HG03175 (cell line): Measurements from ENCODE around the gene GLI3.

Experiments used
- ATAC-seq: cut with Tn5 transposase; IDR thresholded peaks from one replicate; pipeline ENCODE4 v1.9.1; 2021; ENCODE audit warnings: mild to moderate bottlenecking, moderate library complexity; ENCODE audit not compliant: unreplicated experiment

GLI3 gene

GRCh38 chr7:42085531-42085930 is 151.5 kb downstream of the GLI3 start:
- ATAC-seq: no peak

DNA sequence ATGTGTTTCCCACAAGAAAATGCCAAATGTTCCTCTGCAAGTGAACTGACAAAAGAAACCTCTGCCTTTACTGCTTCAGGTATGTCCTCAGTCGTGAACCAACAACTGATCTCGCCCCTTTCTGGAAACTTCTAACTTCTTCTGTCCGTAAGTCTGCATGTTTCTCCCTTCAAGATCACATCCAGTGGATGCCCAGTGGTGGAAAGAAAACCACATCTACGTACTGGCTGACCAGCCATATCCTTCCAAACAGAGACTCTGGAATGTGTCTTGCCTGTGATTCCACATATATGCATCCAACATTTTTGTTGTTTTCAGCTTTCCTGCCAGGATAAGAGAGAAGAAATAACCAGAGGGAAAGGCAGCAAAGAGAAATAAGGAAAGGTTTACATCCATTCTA is 152.7 kb downstream of the GLI3 start:
- no peak for ATAC-seq

DNA sequence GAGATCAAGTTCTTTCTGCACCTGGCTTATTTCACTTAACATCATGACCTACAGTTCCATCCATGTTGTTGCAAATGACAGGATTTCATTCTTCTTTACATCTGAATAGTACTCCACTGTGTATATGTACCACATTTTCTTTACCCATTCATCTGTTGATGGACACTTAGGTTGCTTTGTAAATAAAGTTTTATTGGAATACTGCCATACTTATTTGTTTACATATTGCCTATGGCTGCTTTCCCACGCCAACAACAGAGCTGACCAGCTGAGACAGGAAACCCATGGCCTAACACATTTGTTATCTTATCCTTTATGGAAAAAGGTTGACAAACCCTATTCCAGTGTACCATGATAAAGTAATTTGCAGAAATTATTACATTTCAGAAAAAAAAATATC is 153.7 kb downstream of the GLI3 start:
- ATAC-seq: no peak

DNA sequence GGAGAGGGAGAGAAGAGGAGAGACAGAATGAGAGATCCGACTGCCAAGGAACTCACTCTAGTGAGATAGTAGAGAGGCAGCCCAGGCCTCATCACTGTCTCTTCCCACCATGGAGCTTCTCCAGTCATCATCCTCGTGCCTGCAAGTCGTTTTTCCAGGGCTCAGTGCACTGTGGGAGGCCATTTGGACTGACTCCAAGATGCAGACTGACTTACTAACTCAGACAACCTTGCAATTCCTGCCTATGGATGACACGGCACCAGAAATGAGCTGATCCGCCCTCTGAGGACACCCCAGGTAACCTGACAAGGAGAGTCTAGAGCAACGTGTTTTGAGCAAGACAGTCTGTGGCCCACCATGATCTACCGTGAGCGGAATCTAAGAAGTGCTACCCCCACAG is 154.9 kb downstream of the GLI3 start:
- ATAC-seq: no peak

DNA sequence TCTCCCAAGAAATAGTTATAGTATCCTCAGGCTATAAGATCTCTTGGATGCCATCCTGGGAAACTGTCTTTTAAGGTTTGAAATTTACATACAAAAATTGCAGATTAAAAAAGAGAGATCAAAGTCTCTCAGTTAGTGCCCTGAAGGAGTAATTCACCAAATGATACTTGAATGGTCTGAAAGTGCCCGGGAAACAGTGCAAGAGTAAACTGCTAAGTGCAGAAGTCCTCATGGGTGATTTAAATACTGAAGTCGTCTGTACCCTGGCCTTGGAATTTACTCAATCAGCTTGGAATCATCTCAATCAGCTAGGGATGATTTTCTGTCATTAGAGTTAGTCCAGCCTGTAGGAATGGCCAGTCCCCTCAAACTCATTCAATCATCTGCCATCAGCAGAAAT is 155.3 kb downstream of the GLI3 start:
- ATAC-seq: no peak

- no peak for ATAC-seq
Measured at GRCh38 chr7:42080841-42081586, 156.0 kb downstream of the GLI3 start.

GRCh38 chr7:42077271-42078135 is 159.5 kb downstream of the GLI3 start:
- ATAC-seq: no peak

GRCh38 chr7:42076870-42077269 is 160.1 kb downstream of the GLI3 start:
- no peak for ATAC-seq

DNA sequence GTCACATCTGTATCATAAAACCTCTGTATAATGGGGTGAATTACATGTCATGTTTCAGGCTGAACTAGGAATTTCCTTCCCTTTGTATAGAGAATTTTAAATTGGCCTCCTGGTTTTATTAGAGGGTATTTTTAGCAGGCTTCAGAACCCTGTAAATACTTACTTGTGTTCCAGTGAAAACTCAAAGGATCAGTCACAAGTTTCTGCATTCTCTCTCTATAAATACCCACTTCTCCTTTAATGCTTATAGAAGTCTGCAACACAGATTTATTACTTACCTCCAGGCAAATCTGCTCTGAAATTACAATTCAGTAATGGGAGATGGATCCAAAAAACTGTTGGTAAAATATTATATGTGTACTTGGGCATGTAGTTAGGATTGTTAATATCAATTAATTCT is 161.6 kb downstream of the GLI3 start:
- no peak for ATAC-seq

GRCh38 chr7:42074076-42074475 is 162.9 kb downstream of the GLI3 start:
- ATAC-seq: no peak

DNA sequence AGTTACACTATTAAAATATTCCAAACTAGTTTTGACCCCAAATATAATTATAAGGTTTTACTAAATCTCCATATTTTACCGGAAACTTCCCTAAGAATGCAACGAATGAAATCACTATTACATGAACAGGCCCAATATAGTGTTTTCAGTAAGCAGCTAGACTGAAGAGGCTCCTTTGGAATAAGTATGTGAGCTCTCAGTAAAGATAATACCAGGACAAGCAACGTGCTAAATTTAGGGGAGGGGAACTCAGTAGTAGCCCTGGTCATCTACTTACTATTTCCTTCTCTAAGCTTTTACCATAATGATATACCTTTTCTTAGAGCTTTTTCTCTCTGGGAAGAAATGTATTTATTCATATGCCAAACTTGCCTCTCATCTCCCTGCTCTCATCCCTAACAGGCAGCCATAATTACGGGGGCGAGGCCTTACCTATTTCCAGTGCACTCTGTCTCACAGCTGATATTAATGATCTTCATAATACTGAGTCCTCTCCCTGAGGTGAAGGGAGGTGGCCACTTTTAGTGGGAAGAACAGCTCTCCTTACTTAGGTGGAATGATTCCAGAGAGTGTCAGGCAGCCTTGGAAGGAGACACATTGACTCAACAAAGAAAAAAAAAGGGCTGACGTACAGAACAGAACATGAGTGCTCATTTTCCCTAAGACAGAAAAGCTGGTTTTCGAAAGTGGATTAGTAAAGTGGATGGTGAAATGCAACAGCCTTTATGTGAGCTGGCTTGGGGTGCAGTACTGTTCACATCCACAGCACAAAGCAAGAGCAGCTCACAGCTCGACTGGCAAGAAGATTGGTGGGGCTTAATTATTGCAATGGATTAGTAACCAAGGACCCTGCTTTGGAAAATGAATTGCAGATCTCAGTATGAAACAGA is 165.4 kb downstream of the GLI3 start:
- no peak for ATAC-seq

GRCh38 chr7:42070068-42070467 is 166.9 kb downstream of the GLI3 start:
- ATAC-seq: no peak

GRCh38 chr7:42069590-42069989 is 167.4 kb downstream of the GLI3 start:
- no peak for ATAC-seq

DNA sequence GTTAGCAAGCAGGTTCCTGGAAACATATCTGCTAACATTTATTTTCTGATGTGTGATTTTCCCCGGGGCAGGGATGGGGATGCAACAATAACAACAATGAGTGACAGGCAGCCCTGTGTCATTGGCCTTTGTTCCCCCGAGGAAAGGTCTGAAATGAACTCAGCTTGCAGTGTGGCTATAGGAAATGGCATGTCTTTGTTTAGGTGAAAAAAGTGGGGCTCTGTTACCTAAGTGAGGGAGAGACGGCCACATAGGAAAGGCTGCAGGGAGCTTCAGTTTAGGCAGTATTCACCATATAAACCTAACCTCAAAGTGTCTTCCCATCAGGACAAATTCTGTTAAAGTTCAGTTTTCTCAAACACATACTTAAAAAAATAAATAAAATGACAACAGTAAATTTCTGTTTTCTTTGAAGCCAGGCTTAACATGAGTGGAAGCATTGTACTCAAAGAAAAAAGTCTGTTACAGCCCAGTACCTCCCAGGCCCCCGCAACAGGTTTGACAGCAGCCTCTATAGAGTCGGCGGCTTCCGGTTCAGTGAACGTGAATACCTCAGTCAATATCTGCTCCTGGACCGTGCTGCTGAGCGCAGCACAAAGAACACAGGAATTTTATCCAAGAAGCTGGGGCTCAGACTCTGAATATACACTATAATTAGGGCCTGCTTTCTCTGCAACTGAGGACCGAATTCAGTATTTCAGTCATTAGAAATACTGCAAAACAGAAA is 168.3 kb downstream of the GLI3 start:
- no peak for ATAC-seq

DNA sequence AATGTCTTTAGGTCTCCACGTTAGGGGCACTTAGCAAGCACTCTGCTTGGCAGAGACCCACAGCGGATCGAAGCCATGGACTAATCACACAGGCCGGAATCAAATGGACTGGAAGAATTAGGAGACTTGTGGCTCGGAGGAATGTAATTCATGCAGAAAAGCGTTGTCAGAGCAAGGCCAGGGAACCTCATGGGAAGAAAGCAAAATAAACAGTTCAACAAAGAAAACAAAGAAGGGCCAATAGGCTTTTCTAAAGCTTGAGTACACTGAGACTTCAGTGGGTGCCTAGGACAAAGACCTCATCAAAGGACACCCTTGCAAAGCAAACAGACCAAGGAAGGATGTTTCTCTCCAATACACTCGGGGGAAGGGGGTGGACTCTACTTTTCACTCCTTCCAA is 171.1 kb downstream of the GLI3 start:
- no peak for ATAC-seq

DNA sequence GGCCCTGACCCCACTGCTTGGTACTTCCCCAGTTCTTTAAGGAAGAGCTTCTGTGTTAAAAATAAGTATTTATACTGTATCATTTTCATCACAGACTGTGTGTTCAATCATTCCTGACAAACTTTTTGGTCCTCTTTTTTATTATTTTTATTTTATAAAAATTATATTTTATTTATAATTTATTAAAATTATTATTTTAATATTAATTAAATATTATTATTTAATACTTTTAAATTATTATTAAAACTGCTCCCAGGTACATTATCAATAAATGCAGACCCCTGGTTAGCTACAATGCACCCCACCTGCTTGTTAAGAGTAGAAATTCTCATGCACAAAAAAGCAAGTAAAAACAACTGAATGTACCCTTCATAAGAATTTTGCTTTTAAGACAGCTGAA is 172.0 kb downstream of the GLI3 start:
- no peak for ATAC-seq

DNA sequence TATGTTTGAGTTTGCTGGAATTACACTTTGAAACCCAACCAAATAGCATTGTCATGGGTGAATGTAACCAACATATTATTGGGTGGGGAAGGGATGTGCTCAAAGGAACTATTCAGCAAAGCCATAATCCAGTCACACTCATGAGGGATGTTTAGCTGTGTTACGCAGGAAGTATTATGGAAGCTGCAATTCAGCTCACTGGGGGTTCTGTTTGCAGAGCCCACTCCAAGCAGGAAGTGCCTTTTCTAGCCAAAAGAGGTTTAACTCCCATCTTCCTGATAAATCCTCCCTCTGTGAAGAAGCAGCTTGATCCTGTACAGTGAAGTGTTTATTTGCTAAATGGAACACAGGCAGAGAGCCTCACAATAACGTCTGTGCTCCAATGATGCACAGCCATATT is 172.5 kb downstream of the GLI3 start:
- ATAC-seq: no peak

DNA sequence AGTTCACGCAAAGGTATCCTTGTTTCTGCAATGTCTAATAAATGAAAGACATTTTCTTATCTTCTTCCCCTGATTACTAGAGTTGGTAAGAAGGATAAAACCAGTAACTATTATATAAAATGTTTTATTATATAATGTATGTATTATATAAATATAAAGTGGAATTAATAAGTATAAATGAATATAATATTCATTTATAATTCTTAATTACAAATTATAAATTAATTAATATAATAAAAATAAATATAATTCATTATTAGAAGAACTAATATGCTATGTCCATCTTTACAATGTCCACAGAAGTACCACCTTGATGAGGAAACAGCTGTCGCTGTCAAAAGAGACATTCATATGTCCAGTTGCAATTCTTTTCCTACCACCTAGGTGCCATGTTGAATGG is 177.7 kb downstream of the GLI3 start:
- ATAC-seq: no peak

- ATAC-seq: no peak
Measured at GRCh38 chr7:42057331-42057730, 179.7 kb downstream of the GLI3 start.

DNA sequence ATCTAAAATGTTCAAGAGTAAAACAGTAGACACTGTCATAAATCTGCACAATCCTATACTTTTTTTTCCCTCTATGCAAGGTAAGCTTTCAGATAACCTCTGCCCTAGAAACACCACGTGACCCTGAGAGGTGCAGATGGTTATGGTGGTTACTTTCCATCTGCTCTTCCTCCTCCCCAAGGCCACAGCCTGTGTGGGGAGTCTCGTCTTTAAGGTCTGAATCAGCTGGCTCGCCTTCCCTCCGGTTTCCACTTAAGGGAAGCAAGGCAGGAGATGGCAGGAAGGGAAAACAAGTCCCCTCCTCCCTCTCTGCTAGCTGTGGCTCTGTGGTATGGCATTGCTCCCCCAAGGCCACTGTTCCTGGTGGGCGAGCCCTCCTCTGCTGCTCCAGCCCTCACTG is 181.8 kb downstream of the GLI3 start:
- ATAC-seq: no peak

GRCh38 chr7:42053834-42054233 is 183.2 kb downstream of the GLI3 start:
- no peak for ATAC-seq
